Measurements from ENCODE around the gene CUEDC1.
"Not testable (repeated sequence)": the region's sequence is repeated elsewhere in the genome, so short reads cannot be mapped to it uniquely, and the experiment has no call there.

The CUEDC1 gene

GRCh38 chr17:57937492-57937891 is 17.7 kb downstream of the CUEDC1 start:
- DNase-seq = no peak

DNA sequence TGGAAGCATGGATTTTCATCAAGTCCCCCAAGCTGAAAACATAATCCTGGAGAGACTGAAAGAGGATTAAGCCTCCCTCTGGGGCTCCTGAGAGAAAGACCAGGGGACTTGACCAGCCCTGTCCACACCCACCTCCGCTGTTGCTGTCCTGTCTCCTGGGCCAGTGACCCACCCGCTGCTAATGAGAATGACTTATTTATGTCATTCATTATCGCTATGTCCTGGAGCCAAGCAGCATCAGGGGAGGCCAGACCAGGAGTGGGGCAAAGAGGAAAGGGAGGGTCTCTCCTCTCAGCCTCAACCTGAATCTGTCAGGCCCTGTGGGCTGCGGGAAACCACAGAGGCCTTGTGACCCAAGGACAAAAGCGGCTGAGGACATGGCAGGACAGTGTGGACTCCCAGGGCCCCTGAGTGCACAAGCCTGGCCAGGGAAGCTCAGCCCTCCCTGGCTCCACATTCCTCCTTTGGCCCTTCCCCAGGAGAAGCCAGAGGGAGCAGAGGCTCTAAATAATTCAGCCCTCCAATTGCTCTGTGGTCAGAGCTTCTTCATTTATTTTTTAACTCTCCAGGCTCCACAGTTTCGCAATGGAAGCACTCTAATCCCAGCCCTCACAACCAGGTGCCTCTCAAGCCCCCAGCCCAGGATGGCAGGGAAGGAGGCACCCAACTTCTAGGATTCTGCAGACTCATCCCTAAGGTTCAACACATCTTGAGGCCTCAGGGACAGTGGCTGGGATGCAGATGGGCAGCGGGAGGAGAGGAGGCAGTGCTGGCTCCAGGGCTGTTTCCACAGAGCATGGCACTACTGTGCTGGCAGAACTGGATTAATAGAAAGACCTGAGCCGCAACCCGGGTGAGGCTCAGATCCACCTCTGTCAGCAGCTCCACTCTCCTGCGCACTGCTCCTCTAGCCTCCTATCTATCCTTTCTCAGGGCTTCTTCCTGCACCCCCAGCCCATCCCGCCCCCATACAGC is 19.1 kb downstream of the CUEDC1 start:
- peak; percentile 37 for DNase-seq

DNA sequence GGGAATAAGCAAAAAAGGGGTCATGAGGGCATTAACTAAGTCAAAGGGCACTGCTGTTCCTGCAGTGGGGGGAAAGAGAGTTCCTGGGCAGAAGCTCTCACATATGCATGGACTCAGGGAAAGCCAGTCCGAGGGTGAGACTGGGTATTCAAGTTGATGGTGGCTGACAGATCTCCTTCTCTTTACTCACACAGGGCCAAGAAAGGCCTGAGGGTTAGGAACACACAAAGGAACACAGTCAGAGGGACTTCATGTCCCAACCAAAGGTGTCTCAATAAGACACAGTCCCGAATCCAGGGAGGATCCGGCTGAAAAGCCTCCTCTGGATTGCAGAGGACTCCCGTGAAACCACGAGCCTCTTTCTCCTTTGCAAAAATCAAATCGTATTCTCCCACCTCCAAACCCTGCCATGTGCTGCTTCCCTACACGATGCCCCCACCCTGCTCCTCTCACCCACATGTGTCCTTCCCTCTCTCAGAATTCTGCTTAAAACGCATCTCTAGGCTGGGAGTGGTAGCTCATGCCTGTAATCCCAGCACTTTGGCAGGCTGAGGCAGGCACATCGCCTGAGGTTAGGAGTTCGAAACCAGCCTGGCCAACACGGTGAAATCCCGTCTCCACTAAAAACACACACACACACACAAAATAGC is 23.6 kb downstream of the CUEDC1 start:
- DNase-seq = no peak

- DNase-seq = no peak
Measured at GRCh38 chr17:57930239-57930638, 25.0 kb downstream of the CUEDC1 start.

DNA sequence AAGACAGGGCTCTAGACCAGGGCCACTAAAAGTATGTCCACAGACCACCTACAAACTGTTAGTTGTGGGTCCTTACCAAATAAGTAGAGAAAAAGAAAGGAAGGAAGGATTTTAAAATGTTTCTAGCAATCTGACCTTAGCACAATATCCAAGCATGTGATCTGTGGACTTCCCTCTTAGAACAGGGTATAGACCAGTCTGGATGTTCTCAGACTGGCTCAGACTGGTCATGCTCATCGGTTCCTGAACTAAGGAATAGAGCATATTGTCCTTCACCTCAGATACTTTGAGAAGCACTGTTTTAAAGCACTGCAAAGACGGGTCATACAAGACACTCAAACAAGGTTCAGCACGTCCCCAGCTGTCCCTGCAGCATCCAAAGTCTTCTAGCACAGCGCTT is 25.8 kb downstream of the CUEDC1 start:
- DNase-seq = no peak

DNA sequence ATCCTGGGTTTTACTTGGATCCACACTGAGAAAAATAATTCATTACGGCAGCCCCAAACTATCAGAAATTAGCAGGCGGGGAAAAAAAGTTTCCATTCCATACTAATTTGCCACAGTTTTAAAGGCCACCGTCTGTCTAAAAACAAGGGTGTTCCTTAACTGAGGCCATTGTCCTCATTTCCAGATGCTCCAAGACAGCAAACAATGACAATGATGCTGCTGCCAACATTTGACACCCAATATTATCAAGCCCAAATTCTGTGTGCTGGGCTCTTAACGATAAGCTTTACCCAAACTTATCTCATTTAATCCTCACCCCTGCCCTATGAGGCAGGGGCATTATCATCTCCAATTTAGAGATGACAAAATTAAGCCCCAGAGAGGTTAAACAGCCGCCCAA is 26.3 kb downstream of the CUEDC1 start:
- DNase-seq = no peak

- no peak for DNase-seq
Measured at GRCh38 chr17:57927048-57927723, 28.0 kb downstream of the CUEDC1 start.

DNA sequence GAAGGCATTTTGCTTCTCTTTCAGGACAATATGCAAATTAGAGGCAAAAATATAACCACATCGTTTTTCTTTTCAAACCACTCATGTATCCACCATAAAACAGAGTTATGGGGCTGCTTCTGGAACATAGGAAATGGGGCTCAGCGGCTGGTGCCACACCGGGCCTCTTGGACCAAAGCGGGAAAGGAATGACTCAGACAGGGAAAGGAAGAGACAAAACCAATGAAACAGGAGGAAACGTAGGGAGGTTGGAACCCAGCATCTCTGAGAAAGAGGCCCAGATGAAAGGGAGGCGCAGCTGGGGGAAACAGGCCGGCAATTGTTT is 28.5 kb downstream of the CUEDC1 start:
- no peak for DNase-seq

- DNase-seq = no peak
Measured at GRCh38 chr17:57925361-57925990, 29.7 kb downstream of the CUEDC1 start.

GRCh38 chr17:57924677-57925076 is 30.5 kb downstream of the CUEDC1 start:
- DNase-seq = no peak

- no peak for DNase-seq
Measured at GRCh38 chr17:57923182-57923872, 31.9 kb downstream of the CUEDC1 start.

DNA sequence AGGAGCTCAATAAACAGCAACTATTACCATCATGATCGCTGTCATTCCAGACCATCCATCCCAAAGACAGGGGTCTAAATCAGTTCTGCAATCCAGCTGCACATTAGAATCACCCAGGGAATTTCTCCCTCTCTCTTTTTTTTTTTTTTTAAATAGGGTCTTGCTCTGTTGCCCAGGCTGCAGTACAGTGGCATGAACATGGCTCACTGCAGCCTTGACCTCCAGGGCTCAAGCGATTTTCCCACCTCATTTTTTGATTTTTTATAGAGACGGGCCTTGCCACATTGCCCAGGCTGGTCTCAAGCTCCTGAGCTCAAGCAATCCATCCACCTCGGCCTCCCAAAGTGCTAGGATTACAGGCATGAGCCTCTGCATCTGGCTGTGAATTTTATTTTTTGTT is 32.5 kb downstream of the CUEDC1 start:
- not testable (repeated sequence) for DNase-seq

GRCh38 chr17:57920916-57921703 is 34.1 kb downstream of the CUEDC1 start:
- no peak for DNase-seq

DNA sequence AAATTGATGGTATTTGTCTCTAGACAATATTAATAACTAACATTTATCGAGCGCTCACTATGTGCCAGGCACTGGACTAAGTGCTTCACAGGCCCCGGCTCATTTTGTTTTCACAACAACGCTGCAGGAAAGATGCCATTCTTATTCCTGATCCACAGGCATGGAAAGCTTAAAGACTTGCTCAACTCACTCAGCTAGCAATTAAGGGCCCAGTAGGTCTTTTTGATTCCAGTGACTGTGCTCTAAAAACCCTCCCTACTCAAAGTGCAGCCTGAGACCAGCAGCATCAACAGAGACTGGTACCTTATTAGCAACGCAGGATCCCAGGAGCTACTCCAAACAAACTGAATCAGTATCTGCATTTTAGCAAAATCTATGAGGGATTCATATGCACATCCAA is 35.3 kb downstream of the CUEDC1 start:
- DNase-seq = no peak

DNA sequence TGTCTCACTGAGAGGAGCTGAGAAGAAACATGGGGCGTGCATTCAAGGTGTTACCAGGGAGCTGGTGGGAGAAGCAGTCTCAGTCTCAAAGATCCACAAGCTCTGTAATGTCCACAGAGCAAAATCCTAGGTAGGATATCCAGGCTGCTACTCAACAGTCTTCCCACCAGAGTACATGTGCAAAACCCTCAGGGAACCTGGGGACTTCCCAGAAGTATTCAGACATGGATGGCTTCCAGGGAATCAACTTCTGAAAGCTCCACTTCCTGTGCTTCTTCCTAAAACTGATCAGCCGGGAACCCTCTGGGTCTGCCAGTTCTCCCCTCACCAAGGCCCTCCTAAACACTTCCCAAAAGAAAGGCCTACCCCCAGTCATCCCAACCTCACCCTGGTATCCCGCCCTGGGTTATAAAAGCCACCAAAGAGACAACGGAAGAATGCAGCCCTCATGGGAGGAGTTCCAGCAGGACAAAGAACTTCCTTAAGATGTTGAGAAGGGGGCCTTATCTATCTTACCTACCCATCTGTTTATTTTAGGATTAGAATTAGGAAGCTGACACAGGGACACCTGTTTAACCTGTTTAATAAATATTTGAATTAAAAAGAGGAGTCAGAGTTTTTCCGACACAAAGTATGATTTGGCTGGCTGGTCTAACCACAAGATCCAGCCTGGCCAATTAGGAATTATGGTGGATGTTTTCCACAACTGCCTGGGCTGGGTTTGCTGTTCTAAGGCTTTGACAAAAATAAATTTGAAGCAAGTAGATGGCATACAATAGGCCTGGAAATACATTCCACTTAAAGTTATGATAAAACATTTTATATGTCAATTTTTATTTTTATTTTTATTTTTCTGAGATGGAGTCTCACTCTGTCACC is 37.0 kb downstream of the CUEDC1 start:
- no peak for DNase-seq

DNA sequence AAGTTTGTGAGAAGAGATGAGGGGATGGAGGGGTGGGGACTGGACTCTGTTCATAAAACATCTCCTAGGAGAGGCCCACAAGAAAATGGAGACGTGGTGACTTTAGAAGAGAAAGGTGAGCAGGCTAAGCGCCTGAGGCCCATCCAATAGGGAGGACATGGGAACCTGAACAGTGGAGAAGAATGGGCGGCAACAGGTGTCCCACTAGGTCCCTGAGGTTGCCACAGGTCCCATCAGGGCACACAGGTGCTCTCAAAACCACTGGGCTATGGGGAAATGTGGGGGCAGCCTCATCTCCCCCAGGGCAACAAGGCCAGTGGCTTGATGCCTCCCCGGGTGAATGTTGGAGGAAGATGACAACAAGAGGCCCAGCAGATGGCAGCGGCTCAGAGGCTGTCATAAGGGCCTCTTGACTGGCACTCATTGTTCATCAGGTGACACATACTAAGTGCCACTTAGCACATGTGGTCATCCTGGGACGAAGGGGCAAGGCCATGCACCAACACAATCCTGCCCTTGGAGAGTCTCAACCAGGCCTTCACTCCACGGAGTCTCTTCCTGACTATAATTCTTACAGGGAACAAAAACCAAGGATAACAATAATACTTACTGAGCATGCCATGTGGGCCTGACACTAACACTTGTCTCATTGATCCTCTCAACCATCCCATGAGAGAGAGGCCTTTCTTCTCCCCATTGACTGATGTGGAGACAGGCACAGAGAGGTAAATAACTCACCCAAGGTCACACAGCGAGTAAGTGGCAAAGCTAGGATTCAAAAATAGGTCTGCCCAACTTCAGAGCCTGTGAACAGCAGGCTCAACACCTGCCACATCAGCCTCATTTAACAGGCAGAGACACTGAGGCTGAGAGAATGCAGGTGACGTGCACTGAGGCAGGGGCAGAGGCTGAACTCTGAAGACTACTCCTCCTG is 38.0 kb downstream of the CUEDC1 start:
- no peak for DNase-seq

DNA sequence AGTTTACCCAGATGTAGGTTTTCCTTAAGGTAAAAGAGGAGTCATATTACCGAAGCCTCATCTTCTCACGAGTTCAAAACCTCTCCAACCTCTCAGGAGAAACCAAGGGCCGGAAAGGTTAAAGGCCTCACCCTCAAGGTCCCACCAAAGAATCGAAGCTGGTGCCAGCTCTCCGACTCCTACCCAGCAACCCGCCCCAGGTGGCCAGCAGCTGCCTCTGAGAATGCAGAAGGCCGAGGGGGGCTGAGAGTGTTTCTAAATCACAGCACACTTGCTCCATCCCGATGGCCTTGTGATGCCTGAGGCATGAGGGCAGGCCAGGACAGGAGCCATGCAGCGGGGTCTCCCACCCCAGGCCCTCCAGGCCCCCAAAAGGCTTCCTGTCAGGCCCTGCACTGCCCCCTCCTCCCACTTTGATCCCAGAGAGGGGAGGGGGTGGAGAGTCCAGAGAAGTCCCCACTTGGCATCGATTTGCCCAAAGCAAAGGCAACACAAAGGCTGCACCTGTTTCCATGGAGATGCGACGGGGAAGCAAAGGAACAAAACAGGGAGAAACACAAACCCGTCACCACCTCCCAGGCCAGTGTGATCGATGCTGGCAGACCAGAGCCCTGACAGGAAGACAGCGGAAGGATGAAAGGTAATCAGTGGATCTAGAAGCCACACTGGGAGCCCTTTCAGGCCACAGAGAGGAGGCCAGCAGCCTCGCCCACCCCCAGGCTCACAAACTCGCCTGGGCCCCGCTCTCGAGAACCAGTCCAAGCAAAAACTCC is 39.0 kb downstream of the CUEDC1 start:
- DNase-seq = no peak

DNA sequence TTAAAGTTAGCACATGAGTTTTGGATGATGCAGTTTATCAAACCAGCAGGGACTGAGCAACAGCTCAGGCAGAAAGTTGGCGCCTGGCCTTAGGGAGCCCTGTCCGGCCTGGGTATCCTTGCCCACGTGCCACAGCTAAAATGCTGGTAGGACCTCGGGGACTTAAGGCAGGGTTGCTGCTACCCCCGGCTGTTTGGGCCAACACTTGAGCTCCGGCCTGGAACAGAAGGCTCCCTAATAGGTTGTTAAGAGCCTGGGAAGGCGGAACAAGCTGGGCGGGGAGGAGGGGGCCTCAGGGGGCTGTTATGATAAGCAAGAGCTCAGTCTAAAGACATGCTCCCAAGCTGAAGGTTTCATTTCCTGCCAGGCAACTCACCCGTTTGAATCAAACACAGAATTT is 39.7 kb downstream of the CUEDC1 start:
- DNase-seq = no peak
